ENCODE measurements around the gene SMARCB1.

Gene SMARCB1

GRCh38 chr22:23753385-23753784, 33.4 kb upstream of the SMARCB1 start:
- Histone ChIP-seq H3K4me1 (peaks cover 2% of the 10 kb centered on the region), H3K27ac (no peak overlapping the region), H2AFZ (no peak overlapping the region), H3K36me3 (ENCODE audit: control insufficient read depth, insufficient read depth, low read length) (no peaks in the 10 kb centered on the region), H3K79me2 (no peaks in the 10 kb centered on the region), H3K9ac (no peak overlapping the region), H3K4me2 (ENCODE audit: low read length) (no peak overlapping the region), H3K4me3 (ENCODE audit: low read depth, low read length) (no peak overlapping the region), H3K27me3 (ENCODE audit: control insufficient read depth, insufficient read depth, low read length) (no peaks in the 10 kb centered on the region), H3K9me3 (ENCODE audit: control insufficient read depth, low read length) (no peaks in the 10 kb centered on the region)
- TF ChIP-seq CTCF (IDR thresholded peaks at IDR 0.05): no peak

GRCh38 chr22:23754220-23754919, 32.4 kb upstream of the SMARCB1 start, which contains the start of gene VPREB3:
Gene VPREB3, minus strand, starts transcription at chr22:23754425. Its CDS starts 62 bp downstream, at chr22:23754363.
- Histone ChIP-seq H3K9ac (no peak within 1 kb of the TSS), H2AFZ (no peak within 1 kb of the TSS), H3K27me3 (ENCODE audit: control insufficient read depth, insufficient read depth, low read length) (no peaks in the 10 kb centered on the region), H3K27ac (no peak within 1 kb of the TSS), H3K36me3 (ENCODE audit: control insufficient read depth, insufficient read depth, low read length) (no peaks in the 10 kb centered on the region), H3K4me1 (peaks cover 2% of the 10 kb centered on the region), H3K4me3 (ENCODE audit: low read depth, low read length) (no peak within 1 kb of the TSS), H3K9me3 (ENCODE audit: control insufficient read depth, low read length) (no peaks in the 10 kb centered on the region), H3K4me2 (ENCODE audit: low read length) (no peak within 1 kb of the TSS), H3K79me2 (no peaks in the 10 kb centered on the region)
- no peak for TF ChIP-seq CTCF (IDR thresholded peaks at IDR 0.05)

GRCh38 chr22:23754980-23755636, 31.7 kb upstream of the SMARCB1 start:
- no peaks in the 10 kb centered on the region for H3K9me3 ChIP-seq (ENCODE audit: control insufficient read depth, low read length)
- no peak overlapping the region for H3K27ac ChIP-seq
- no peak overlapping the region for H2AFZ ChIP-seq
- H3K36me3 ChIP-seq (ENCODE audit: control insufficient read depth, insufficient read depth, low read length): no peaks in the 10 kb centered on the region
- H3K4me3 ChIP-seq (ENCODE audit: low read depth, low read length): no peak overlapping the region
- no peak for TF ChIP-seq CTCF (IDR thresholded peaks at IDR 0.05)
- H3K4me2 ChIP-seq (ENCODE audit: low read length): no peak overlapping the region
- H3K79me2 ChIP-seq: no peaks in the 10 kb centered on the region
- H3K4me1 ChIP-seq: no peaks in the 10 kb centered on the region
- H3K9ac ChIP-seq: no peak overlapping the region
- H3K27me3 ChIP-seq (ENCODE audit: control insufficient read depth, insufficient read depth, low read length): no peaks in the 10 kb centered on the region

GRCh38 chr22:23755711-23756110, 31.1 kb upstream of the SMARCB1 start:
- H3K9ac ChIP-seq: no peak overlapping the region
- no peaks in the 10 kb centered on the region for H3K9me3 ChIP-seq (ENCODE audit: control insufficient read depth, low read length)
- no peaks in the 10 kb centered on the region for H3K4me1 ChIP-seq
- no peak for TF ChIP-seq CTCF (IDR thresholded peaks at IDR 0.05)
- H3K4me3 ChIP-seq (ENCODE audit: low read depth, low read length): no peak overlapping the region
- H3K27ac ChIP-seq: no peak overlapping the region
- H3K36me3 ChIP-seq (ENCODE audit: control insufficient read depth, insufficient read depth, low read length): no peaks in the 10 kb centered on the region
- no peak overlapping the region for H3K4me2 ChIP-seq (ENCODE audit: low read length)
- no peaks in the 10 kb centered on the region for H3K79me2 ChIP-seq
- no peak overlapping the region for H2AFZ ChIP-seq
- no peaks in the 10 kb centered on the region for H3K27me3 ChIP-seq (ENCODE audit: control insufficient read depth, insufficient read depth, low read length)
